GM13977 (cell line): Measurements from ENCODE around the gene GBP1.
"Not testable (repeated sequence)": the region's sequence is repeated elsewhere in the genome, so short reads cannot be mapped to it uniquely, and the experiment has no call there.

Experiments
- DNase-seq: peaks from one replicate; pipeline ENCODE4 v3.0.0; 2012; ENCODE audit warnings: low spot score
- CTCF ChIP-seq: IDR thresholded peaks from 2 replicates; pipeline ENCODE4 v1.5.1; 2012; ENCODE audit warnings: mild to moderate bottlenecking, control low read depth; ENCODE audit not compliant: insufficient read depth; ENCODE audit errors: extremely low read depth, missing control alignments
- in situ Hi-C: fragments of 300-500 bp; cut with MboI; formaldehyde crosslinking; loops from one replicate; pipeline ENCODE4 v1.12.0; 2022; ENCODE audit warnings: low sequenced_read_pairs, low pct_unique_long_range_greater_than_20kb, mixed read lengths, inconsistent platforms; ENCODE audit not compliant: unreplicated experiment

Gene GBP1

DNA sequence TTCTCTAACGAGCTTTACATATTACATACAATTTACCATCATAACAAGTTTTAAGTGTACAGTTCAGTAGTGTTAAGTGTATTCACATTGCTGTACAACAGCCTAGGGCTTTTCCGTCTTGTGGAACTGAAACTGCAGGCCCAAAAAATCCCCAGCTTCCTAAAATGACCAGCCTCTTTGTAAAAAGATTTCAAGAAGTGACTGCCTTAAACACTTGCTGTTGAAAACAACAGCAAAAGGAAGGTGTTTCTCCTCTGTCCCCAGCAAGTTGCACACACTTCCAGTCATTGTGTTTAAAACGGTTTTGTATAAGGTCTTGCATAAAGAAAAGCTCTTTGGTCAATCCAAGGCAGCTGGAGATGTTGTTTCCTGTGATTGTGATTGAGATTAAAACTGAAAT lies 16.0 kb upstream of the GBP1 start:
- DNase-seq = no peak
- in situ Hi-C loops = loop anchor here (25.0 kb wide), 1 partner anchor 381 kb away; no protein-coding TSS in a partner anchor
- TF ChIP-seq CTCF = no peak

DNA sequence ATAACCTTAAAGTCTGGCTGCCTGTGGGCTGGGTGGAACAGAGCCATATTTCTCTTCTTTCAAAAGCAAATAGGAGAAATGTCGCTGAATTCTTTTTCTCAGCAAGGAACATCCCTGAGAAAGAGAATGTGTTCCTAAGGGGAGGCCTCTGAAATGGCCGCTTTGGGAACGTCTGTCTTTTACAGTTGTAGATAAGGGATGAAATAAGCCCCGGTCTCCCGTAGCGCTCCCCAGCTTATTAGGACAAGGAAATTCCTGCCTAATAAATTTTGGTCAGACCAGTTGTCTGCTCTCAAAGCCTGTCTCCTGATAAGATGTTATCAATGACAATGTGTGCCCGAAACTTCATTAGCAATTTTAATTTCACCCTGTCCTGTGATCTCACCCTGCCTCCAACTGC lies 15.1 kb upstream of the GBP1 start:
- not testable (repeated sequence) for DNase-seq
- in situ Hi-C loops = loop anchor here (25.0 kb wide), 1 partner anchor 382 kb away; no protein-coding TSS in a partner anchor

- in situ Hi-C loops, DNase-seq: not testable (repeated sequence)
Measured at GRCh38 chr1:89072466-89073065, 7.6 kb upstream of the GBP1 start.

DNA sequence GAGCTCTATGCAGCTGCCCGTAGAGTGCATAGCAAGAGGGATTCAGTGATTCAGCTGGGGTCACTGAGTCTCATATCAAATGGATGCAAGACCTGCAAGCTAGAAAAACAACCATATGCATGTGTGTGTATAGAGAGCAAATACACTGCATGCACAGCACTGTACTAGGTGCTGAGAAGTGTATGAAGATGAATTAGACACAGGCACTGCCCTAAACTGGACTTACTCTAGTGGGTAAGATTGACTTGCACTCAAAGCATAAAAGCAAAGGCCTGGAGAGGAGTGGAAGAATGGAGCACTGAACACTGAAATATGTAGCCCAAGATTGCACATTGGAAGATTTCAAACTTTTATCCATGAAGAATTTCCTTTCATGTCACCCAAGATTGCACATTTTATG lies 5.5 kb upstream of the GBP1 start:
- in situ Hi-C loops = no loop called here
- no peak for DNase-seq
- TF ChIP-seq CTCF = no peak

DNA sequence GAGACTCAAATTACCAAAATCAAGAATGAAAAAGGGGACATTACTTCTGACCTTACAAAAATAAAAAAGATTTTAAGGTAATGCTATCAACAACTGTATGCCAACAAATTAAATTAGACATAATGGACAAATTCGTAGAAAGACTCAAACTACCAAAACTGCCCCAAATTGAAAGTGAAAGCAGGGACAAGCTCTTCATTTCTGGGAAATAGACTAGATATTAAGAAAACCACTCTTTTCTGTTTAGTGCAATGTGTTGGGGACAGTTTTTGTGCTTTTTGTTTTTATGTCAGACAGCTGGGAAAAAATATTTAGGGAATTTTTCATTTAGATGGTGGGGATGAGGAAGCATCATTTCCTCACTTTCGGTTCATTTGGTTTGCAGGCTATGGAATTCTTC lies 4.9 kb upstream of the GBP1 start:
- in situ Hi-C loops = no loop called here
- no peak for TF ChIP-seq CTCF
- DNase-seq = no peak

GRCh38 chr1:89068291-89068690 lies 3.3 kb upstream of the GBP1 start:
- TF ChIP-seq CTCF = no peak
- in situ Hi-C loops = no loop called here
- no peak for DNase-seq

GRCh38 chr1:89064632-89065031 lies 376 bp downstream of the GBP1 start:
- DNase-seq = no peak
- TF ChIP-seq CTCF = no peak
- in situ Hi-C loops = no loop called here

DNA sequence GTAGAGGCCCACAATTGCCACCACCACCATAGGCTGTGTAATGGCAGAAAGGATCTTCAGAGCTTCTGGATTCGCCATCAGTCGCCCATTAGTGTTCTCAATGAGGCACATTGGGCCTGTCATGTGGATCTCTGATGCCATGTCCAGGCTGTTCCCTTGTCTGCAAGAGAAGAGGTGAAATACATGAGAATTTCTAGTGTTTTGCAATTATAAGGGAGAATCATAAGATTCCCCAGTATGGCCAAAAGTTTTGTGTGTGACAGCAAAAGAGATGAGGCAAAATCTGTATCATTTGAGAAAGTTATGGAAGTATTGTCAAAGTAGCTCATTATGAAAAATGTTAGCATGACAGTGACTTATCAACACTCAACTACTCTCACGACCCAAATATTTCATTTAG lies 1.9 kb downstream of the GBP1 start:
- TF ChIP-seq CTCF = no peak
- in situ Hi-C loops = no loop called here
- DNase-seq = no peak
